GM20431 (cell line): ENCODE results near the gene GGA2.
"Not testable (repeated sequence)": the region's sequence is repeated elsewhere in the genome, so short reads cannot be mapped to it uniquely, and the experiment has no call there.

ENCODE experiments used
- in situ Hi-C: fragments of 300-500 bp; cut with MseI, MboI; formaldehyde crosslinking; loops from one replicate; pipeline ENCODE4 v1.15.0; 2020; ENCODE audit warnings: low sequenced_read_pairs; ENCODE audit not compliant: unreplicated experiment

Gene GGA2

GRCh38 chr16:23524886-23525285 is 14.6 kb upstream of the GGA2 start:
- in situ Hi-C loops, result no loop called here

GRCh38 chr16:23523876-23524385 is 13.6 kb upstream of the GGA2 start:
- in situ Hi-C loops, result no loop called here

GRCh38 chr16:23523321-23523720 is 13.0 kb upstream of the GGA2 start:
- in situ Hi-C loops, result no loop called here

- in situ Hi-C loops, result no loop called here
Measured at GRCh38 chr16:23521965-23522364, 11.7 kb upstream of the GGA2 start.

GRCh38 chr16:23521037-23521743 is 10.9 kb upstream of the GGA2 start:
- in situ Hi-C loops, result no loop called here

GRCh38 chr16:23520500-23520899 is 10.2 kb upstream of the GGA2 start:
- in situ Hi-C loops, result no loop called here

- in situ Hi-C loops, result no loop called here
Measured at GRCh38 chr16:23519282-23519681, 9.0 kb upstream of the GGA2 start.

- in situ Hi-C loops, result no loop called here
Measured at GRCh38 chr16:23518435-23518891, 8.2 kb upstream of the GGA2 start.

GRCh38 chr16:23516366-23517137 is 6.3 kb upstream of the GGA2 start:
- in situ Hi-C loops, result no loop called here

GRCh38 chr16:23515881-23516280 is 5.6 kb upstream of the GGA2 start:
- in situ Hi-C loops, result no loop called here

- in situ Hi-C loops, result no loop called here
Measured at GRCh38 chr16:23514381-23515152, 4.3 kb upstream of the GGA2 start.

GRCh38 chr16:23512168-23512695 is 1.9 kb upstream of the GGA2 start:
- in situ Hi-C loops, result no loop called here

GRCh38 chr16:23511731-23512130 is 1.4 kb upstream of the GGA2 start:
- in situ Hi-C loops, result no loop called here

GRCh38 chr16:23510915-23511270 is 599 bp upstream of the GGA2 start:
- in situ Hi-C loops, result not testable (repeated sequence)

- in situ Hi-C loops, result no loop called here
Measured at GRCh38 chr16:23509782-23510163, 521 bp downstream of the GGA2 start.

- in situ Hi-C loops, result no loop called here
Measured at GRCh38 chr16:23509441-23509754, 896 bp downstream of the GGA2 start.

- in situ Hi-C loops, result no loop called here
Measured at GRCh38 chr16:23508589-23509440, 1.5 kb downstream of the GGA2 start.

GRCh38 chr16:23506606-23506994 is 3.7 kb downstream of the GGA2 start:
- in situ Hi-C loops, result no loop called here

GRCh38 chr16:23505671-23506605 is 4.4 kb downstream of the GGA2 start:
- in situ Hi-C loops, result no loop called here
